Measurements from ENCODE around the gene MYO18A.
"Not testable (repeated sequence)": the region's sequence is repeated elsewhere in the genome, so short reads cannot be mapped to it uniquely, and the experiment has no call there.

Gene MYO18A

GRCh38 chr17:29165261-29165660, 14.9 kb downstream of the MYO18A start:
- no peak for DNase-seq

GRCh38 chr17:29163563-29163962, 16.6 kb downstream of the MYO18A start:
- no peak for DNase-seq

GRCh38 chr17:29162909-29163341, 17.3 kb downstream of the MYO18A start:
- no peak for DNase-seq

GRCh38 chr17:29162082-29162908, 17.9 kb downstream of the MYO18A start:
- DNase-seq: no peak

- DNase-seq: no peak
Measured at GRCh38 chr17:29160253-29160652, 19.9 kb downstream of the MYO18A start.

- DNase-seq: no peak
Measured at GRCh38 chr17:29159306-29159860, 20.8 kb downstream of the MYO18A start.

- no peak for DNase-seq
Measured at GRCh38 chr17:29158488-29159275, 21.5 kb downstream of the MYO18A start.

- no peak for DNase-seq
Measured at GRCh38 chr17:29158096-29158487, 22.1 kb downstream of the MYO18A start.

- DNase-seq: no peak
Measured at GRCh38 chr17:29157310-29157709, 22.9 kb downstream of the MYO18A start.

GRCh38 chr17:29156781-29157180, 23.4 kb downstream of the MYO18A start:
- no peak for DNase-seq

GRCh38 chr17:29155966-29156338, 24.2 kb downstream of the MYO18A start:
- no peak for DNase-seq

GRCh38 chr17:29155227-29155965, 24.8 kb downstream of the MYO18A start:
- DNase-seq: peak; percentile 11

GRCh38 chr17:29154516-29155226, 25.5 kb downstream of the MYO18A start:
- no peak for DNase-seq

GRCh38 chr17:29151567-29151966, 28.6 kb downstream of the MYO18A start:
- no peak for DNase-seq

- DNase-seq: no peak
Measured at GRCh38 chr17:29150161-29150560, 30.0 kb downstream of the MYO18A start.

GRCh38 chr17:29149431-29150064, 30.6 kb downstream of the MYO18A start:
- DNase-seq: no peak

GRCh38 chr17:29148790-29149430, 31.3 kb downstream of the MYO18A start:
- peak; percentile 72 for DNase-seq

GRCh38 chr17:29148257-29148789, 31.9 kb downstream of the MYO18A start:
- peak; percentile 47 for DNase-seq

- DNase-seq: no peak
Measured at GRCh38 chr17:29147682-29148081, 32.5 kb downstream of the MYO18A start.

- not testable (repeated sequence) for DNase-seq
Measured at GRCh38 chr17:29147228-29147627, 33.0 kb downstream of the MYO18A start.

GRCh38 chr17:29146369-29146972, 33.7 kb downstream of the MYO18A start:
- DNase-seq: no peak

Data from NCI-H510A treated with DMSO at 0.1 percent for 48 hours (cell line).